GM21619 (cell line): Measurements from ENCODE around the gene BCL11A.

Source experiments
- ATAC-seq: cut with Tn5 transposase; IDR thresholded peaks from one replicate; pipeline ENCODE4 v1.9.1; 2021; ENCODE audit not compliant: unreplicated experiment

Gene BCL11A

GRCh38 chr2:60510713-60511112 is 42.7 kb downstream of the BCL11A start:
- no peak for ATAC-seq

GRCh38 chr2:60509066-60509465 is 44.4 kb downstream of the BCL11A start:
- ATAC-seq = no peak

- ATAC-seq = no peak
Observed at GRCh38 chr2:60508339-60508917, 45.0 kb downstream of the BCL11A start.

- ATAC-seq = no peak
Observed at GRCh38 chr2:60507211-60507965, 46.1 kb downstream of the BCL11A start.

- peak; percentile 47 for ATAC-seq
Observed at GRCh38 chr2:60505880-60506260, 47.6 kb downstream of the BCL11A start.

GRCh38 chr2:60505240-60505879 is 48.1 kb downstream of the BCL11A start:
- ATAC-seq = no peak

GRCh38 chr2:60504049-60504448 is 49.4 kb downstream of the BCL11A start:
- ATAC-seq = no peak

- ATAC-seq = no peak
Observed at GRCh38 chr2:60502144-60502543, 51.3 kb downstream of the BCL11A start.

GRCh38 chr2:60500861-60501260 is 52.6 kb downstream of the BCL11A start:
- no peak for ATAC-seq

- ATAC-seq = no peak
Observed at GRCh38 chr2:60499651-60500265, 53.7 kb downstream of the BCL11A start.

- no peak for ATAC-seq
Observed at GRCh38 chr2:60498816-60499429, 54.5 kb downstream of the BCL11A start.

- ATAC-seq = no peak
Observed at GRCh38 chr2:60498127-60498815, 55.2 kb downstream of the BCL11A start.

- no peak for ATAC-seq
Observed at GRCh38 chr2:60497500-60497899, 56.0 kb downstream of the BCL11A start.

- no peak for ATAC-seq
Observed at GRCh38 chr2:60496956-60497355, 56.5 kb downstream of the BCL11A start.

- no peak for ATAC-seq
Observed at GRCh38 chr2:60496475-60496874, 57.0 kb downstream of the BCL11A start.

GRCh38 chr2:60495041-60495625 is 58.3 kb downstream of the BCL11A start:
- ATAC-seq = no peak

GRCh38 chr2:60493804-60494387 is 59.6 kb downstream of the BCL11A start:
- no peak for ATAC-seq

- no peak for ATAC-seq
Observed at GRCh38 chr2:60492548-60492947, 60.9 kb downstream of the BCL11A start.

GRCh38 chr2:60490848-60491247 is 62.6 kb downstream of the BCL11A start:
- ATAC-seq = no peak

- no peak for ATAC-seq
Observed at GRCh38 chr2:60490441-60490840, 63.0 kb downstream of the BCL11A start.
